ENCODE data around the gene GRIK4.

The GRIK4 gene

GRCh38 chr11:121037016-121037415, 525.5 kb downstream of the GRIK4 start:
- TF ChIP-seq, protein P1, sequence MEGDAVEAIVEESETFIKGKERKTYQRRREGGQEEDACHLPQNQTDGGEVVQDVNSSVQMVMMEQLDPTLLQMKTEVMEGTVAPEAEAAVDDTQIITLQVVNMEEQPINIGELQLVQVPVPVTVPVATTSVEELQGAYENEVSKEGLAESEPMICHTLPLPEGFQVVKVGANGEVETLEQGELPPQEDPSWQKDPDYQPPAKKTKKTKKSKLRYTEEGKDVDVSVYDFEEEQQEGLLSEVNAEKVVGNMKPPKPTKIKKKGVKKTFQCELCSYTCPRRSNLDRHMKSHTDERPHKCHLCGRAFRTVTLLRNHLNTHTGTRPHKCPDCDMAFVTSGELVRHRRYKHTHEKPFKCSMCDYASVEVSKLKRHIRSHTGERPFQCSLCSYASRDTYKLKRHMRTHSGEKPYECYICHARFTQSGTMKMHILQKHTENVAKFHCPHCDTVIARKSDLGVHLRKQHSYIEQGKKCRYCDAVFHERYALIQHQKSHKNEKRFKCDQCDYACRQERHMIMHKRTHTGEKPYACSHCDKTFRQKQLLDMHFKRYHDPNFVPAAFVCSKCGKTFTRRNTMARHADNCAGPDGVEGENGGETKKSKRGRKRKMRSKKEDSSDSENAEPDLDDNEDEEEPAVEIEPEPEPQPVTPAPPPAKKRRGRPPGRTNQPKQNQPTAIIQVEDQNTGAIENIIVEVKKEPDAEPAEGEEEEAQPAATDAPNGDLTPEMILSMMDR (IDR thresholded peaks at IDR 0.05; ENCODE audit: low read depth, low read length, missing control alignments): no peak
- no peak overlapping the region for H3K4me3 ChIP-seq (ENCODE audit: low read depth, low read length)
- in situ Hi-C loops (cut with HindIII; ENCODE audit: low sequenced_read_pairs): no loop called here
- no peak for DNase-seq (ENCODE audit: low read depth)

Measured in astrocyte of the cerebellum (primary cell).